Hepatocyte (in vitro differentiated cells): Measurements from ENCODE around the gene PCDH11X.
"Not testable (repeated sequence)": the region's sequence is repeated elsewhere in the genome, so short reads cannot be mapped to it uniquely, and the experiment has no call there.

ENCODE experiments used
- EZH2phosphoT487 ChIP-seq: fragments of 200-600 bp; sonication (generic); IDR thresholded peaks from one replicate; pipeline ENCODE4 v1.6.1; 2018; ENCODE audit warnings: antibody characterized with exemption, mild to moderate bottlenecking, low read depth, moderate library complexity; ENCODE audit not compliant: unreplicated experiment, severe bottlenecking
- TF ChIP-seq, protein P1 (sequence below): fragments of 200-600 bp; sonication (generic); IDR thresholded peaks from 2 replicates; pipeline ENCODE4 v1.5.1; 2016; ENCODE audit warnings: antibody characterized with exemption, mild to moderate bottlenecking; ENCODE audit not compliant: poor library complexity

DNA sequence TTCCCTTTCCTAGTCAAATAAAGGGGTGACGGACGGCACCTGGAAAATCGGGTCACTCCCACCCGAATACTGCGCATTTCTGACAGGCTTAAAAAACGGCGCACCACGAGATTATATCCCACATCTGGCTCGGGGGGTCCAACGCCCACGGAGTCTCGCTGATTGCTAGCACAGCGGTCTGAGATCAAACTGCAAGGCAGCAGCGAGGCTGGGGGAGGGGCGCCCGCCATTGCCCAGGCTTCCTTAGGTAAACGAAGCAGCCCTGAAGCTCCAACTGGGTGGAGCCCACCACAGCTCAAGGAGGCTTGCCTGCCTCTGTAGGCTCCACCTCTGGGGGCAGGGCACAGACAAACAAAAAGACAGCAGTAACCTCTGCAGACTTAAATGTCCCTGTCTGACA lies 26.2 kb upstream of the PCDH11X start:
- TF ChIP-seq, protein P1, sequence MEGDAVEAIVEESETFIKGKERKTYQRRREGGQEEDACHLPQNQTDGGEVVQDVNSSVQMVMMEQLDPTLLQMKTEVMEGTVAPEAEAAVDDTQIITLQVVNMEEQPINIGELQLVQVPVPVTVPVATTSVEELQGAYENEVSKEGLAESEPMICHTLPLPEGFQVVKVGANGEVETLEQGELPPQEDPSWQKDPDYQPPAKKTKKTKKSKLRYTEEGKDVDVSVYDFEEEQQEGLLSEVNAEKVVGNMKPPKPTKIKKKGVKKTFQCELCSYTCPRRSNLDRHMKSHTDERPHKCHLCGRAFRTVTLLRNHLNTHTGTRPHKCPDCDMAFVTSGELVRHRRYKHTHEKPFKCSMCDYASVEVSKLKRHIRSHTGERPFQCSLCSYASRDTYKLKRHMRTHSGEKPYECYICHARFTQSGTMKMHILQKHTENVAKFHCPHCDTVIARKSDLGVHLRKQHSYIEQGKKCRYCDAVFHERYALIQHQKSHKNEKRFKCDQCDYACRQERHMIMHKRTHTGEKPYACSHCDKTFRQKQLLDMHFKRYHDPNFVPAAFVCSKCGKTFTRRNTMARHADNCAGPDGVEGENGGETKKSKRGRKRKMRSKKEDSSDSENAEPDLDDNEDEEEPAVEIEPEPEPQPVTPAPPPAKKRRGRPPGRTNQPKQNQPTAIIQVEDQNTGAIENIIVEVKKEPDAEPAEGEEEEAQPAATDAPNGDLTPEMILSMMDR = not testable (repeated sequence)
- not testable (repeated sequence) for TF ChIP-seq EZH2phosphoT487
